Smooth muscle cell (in vitro differentiated cells): ENCODE measurements around the gene KIAA2012. TPM values are rescaled to one million over a fixed set of nuclear protein-coding genes. Genes with fewer than 3 reads are reported as not detected.

Experiments
- DNase-seq: peaks from one replicate; lab custom pipeline; 2025; ENCODE audit not compliant: unreplicated experiment; lab: John Stamatoyannopoulos, UW
- H2AFZ ChIP-seq: fragments of 200-600 bp; sonication (generic); 2 replicates; pipeline ENCODE4 v1.6.0; 2016; ENCODE audit warnings: antibody characterized with exemption, low read depth, mild to moderate bottlenecking
- H3F3A ChIP-seq: fragments of 200-600 bp; sonication (generic); 2 replicates; pipeline ENCODE4 v1.6.0; 2017; ENCODE audit warnings: antibody characterized with exemption, low read depth
- H3K27ac ChIP-seq: fragments of 200-600 bp; sonication (generic); 2 replicates; pipeline ENCODE4 v1.5.1; 2016; ENCODE audit warnings: low read depth, mild to moderate bottlenecking
- H3K27me3 ChIP-seq: fragments of 200-600 bp; sonication (generic); 2 replicates; pipeline ENCODE4 v1.6.1; 2016; ENCODE audit warnings: low read depth, mild to moderate bottlenecking
- H3K36me3 ChIP-seq: fragments of 200-600 bp; sonication (generic); 2 replicates; pipeline ENCODE4 v1.5.1; 2016; ENCODE audit warnings: low read depth
- H3K4me1 ChIP-seq: fragments of 200-600 bp; sonication (generic); 2 replicates; pipeline ENCODE4 v1.5.1; 2016; ENCODE audit warnings: low read depth
- H3K4me2 ChIP-seq: fragments of 200-600 bp; sonication (generic); 2 replicates; pipeline ENCODE4 v1.6.0; 2016; ENCODE audit warnings: mild to moderate bottlenecking
- H3K4me3 ChIP-seq: fragments of 200-600 bp; sonication (generic); 2 replicates; pipeline ENCODE4 v1.5.1; 2016; ENCODE audit warnings: mild to moderate bottlenecking
- H3K79me2 ChIP-seq: fragments of 200-600 bp; sonication (generic); 2 replicates; pipeline ENCODE4 v1.6.0; 2016; ENCODE audit warnings: low read depth, mild to moderate bottlenecking
- H3K9ac ChIP-seq: fragments of 200-600 bp; sonication (generic); 2 replicates; pipeline ENCODE4 v1.6.0; 2016; ENCODE audit warnings: low read depth
- H3K9me3 ChIP-seq: fragments of 200-600 bp; sonication (generic); replicated peaks from 2 replicates; pipeline ENCODE4 v1.5.1; 2016; ENCODE audit warnings: low read depth
- H4K20me1 ChIP-seq: fragments of 200-600 bp; sonication (generic); 2 replicates; pipeline ENCODE4 v1.6.0; 2016; ENCODE audit warnings: low read depth
- WGBS: methylation state at CpG from one replicate; pipeline ENCODE4 v1.1.7; 2016; ENCODE audit warnings: low lambda C conversion rate; 5-methylcytosine and 5-hydroxymethylcytosine counted together
- polyA plus RNA-seq: library from polyadenylated mRNA; unstranded; fragments of >200 nt; fragmentation: Nextera tagmentation; extraction: Ambion mirVana; gene quantifications from 2 replicates; pipeline ENCODE4 v1.2.1, GENCODE V29; 2016
- total RNA-seq: library from RNA; depleted of rRNA; stranded (reverse); fragments of >200 nt; gene quantifications from 2 replicates; pipeline ENCODE4 v1.2.3, GENCODE V29; 2014
- TF ChIP-seq, protein P1 (sequence below): fragments of 200-600 bp; sonication (generic); IDR thresholded peaks from 2 replicates; pipeline ENCODE4 v1.5.1; 2017; ENCODE audit warnings: borderline replicate concordance, mild to moderate bottlenecking, antibody characterized with exemption; ENCODE audit not compliant: insufficient read depth, poor library complexity, severe bottlenecking

KIAA2012 gene
- total and polyA plus RNA-seq, 2 experiments from 2014 or later = not detected

DNA sequence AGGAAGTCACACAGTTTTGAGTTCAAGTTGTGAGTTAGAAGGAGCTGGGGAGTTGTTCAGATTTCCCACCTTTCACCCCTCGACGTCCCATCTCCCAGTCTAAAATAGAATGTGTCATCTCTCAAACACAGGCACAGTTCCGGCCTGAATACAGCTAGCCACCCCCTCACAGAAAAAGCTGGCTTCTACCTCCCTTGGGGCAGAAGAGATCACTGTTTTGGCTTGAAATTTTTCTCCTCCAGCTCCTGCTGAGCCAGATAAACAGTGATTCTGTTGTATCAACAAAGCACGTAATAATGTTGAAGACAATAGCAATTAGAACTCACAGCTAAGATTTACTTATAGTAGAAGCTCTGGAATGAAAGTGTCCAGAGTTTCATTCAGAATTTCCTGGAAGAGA lies 74.7 kb downstream of the KIAA2012 start:
- Histone ChIP-seq H3K9ac (no peak overlapping the region), H2AFZ (no peak overlapping the region), H3K4me3 (no peak overlapping the region), H3K27me3 (no peaks in the 10 kb centered on the region), H3K27ac (no peak overlapping the region), H3K4me1 (peaks cover 41% of the 10 kb centered on the region), H3K4me2 (no peak overlapping the region), H3K79me2 (no peaks in the 10 kb centered on the region), H3K9me3 (no peaks in the 10 kb centered on the region), H4K20me1 (no peaks in the 10 kb centered on the region), H3K36me3 (no peaks in the 10 kb centered on the region), H3F3A (peaks cover 6% of the 10 kb centered on the region)
- TF ChIP-seq, protein P1, sequence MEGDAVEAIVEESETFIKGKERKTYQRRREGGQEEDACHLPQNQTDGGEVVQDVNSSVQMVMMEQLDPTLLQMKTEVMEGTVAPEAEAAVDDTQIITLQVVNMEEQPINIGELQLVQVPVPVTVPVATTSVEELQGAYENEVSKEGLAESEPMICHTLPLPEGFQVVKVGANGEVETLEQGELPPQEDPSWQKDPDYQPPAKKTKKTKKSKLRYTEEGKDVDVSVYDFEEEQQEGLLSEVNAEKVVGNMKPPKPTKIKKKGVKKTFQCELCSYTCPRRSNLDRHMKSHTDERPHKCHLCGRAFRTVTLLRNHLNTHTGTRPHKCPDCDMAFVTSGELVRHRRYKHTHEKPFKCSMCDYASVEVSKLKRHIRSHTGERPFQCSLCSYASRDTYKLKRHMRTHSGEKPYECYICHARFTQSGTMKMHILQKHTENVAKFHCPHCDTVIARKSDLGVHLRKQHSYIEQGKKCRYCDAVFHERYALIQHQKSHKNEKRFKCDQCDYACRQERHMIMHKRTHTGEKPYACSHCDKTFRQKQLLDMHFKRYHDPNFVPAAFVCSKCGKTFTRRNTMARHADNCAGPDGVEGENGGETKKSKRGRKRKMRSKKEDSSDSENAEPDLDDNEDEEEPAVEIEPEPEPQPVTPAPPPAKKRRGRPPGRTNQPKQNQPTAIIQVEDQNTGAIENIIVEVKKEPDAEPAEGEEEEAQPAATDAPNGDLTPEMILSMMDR = no peak
- WGBS = 27% methylated on average over 4 of the region's 4 CpGs
- no peak for DNase-seq

DNA sequence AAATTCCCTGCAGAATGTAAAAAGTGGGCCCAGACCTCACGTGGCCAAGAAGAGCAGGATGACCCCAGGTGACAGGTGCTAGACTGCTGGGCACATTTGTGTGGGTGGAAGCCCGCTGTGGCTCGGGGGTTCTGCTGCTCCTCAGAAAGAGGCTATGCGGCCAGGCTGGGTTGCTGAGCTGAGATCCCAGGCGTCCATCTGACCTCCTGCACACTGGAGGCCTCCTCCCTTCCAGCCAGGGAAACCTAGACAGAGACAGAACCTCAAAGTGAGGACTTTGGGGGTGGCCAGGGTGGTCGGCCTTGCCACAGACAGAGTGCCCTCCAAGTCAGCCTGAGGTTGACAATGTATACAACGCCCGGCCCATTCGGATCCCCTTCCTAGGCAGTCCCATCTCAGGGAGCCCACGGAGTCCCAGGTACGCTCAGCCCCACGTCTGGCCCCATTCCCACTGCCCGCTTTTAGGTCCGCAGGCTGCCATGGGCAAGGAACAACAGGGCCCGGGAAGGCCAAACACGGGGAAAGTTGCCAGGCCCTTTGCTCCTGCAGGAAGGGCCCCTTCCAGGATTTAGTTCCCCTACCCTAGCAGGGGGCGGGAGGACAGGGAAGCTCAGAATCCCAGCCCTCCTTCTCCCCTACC lies 75.6 kb downstream of the KIAA2012 start:
- no peaks in the 10 kb centered on the region for H4K20me1 ChIP-seq

DNA sequence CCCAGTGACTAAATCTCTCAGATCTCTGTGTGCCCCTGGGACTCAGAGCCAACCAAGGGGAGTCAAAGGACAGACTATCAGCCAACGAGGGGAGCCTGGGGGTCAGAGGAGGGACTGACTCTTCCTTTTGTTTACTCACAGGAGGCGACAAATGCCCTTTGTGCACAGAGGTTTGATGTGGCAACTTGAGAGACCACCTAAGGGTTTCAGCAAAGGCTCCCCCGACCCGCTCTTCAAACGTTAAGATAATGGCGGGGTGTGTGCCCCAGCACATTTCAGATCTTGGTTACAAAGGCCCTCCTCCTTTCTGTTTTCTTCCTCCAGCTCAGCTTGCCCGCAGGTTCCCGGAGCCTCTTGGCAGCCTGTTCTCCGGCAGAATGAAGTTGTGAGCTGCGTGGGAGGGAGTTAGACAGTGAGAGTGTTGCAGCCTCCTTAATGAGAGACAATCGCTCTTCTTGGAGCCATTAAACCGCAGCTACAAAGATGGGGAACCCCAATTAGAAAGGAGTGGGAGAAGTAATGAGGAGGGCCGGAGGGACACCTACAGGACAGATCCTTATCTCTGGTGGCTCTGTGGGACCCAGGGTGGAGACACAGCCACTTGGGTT lies 76.2 kb downstream of the KIAA2012 start:
- H3K27me3 ChIP-seq = no peaks in the 10 kb centered on the region
- peak overlapping the region; percentile 81 for H3K4me2 ChIP-seq
- no peaks in the 10 kb centered on the region for H3K79me2 ChIP-seq
- no peak overlapping the region for H3K9ac ChIP-seq
- no peak overlapping the region for H2AFZ ChIP-seq
- H3F3A ChIP-seq = peaks cover 6% of the 10 kb centered on the region
- no peaks in the 10 kb centered on the region for H3K36me3 ChIP-seq
- WGBS = 21% methylated on average over 13 of the region's 13 CpGs
- H3K4me3 ChIP-seq = no peak overlapping the region
- H3K4me1 ChIP-seq = peaks cover 43% of the 10 kb centered on the region
- TF ChIP-seq, protein P1 = no peak
- H3K27ac ChIP-seq = no peak overlapping the region
- no peak for DNase-seq
- H4K20me1 ChIP-seq = no peaks in the 10 kb centered on the region
- no peaks in the 10 kb centered on the region for H3K9me3 ChIP-seq

More for the DNA sequence above, 75.6 kb downstream of the KIAA2012 start:
- no peak overlapping the region for H3K4me3 ChIP-seq
- H3K4me2 ChIP-seq = peak overlapping the region; percentile 81
- DNase-seq = no peak
- H2AFZ ChIP-seq = no peak overlapping the region
- peaks cover 6% of the 10 kb centered on the region for H3F3A ChIP-seq
- H3K27ac ChIP-seq = no peak overlapping the region
- H3K27me3 ChIP-seq = no peaks in the 10 kb centered on the region
- no peaks in the 10 kb centered on the region for H3K79me2 ChIP-seq
- no peaks in the 10 kb centered on the region for H3K9me3 ChIP-seq
- peaks cover 42% of the 10 kb centered on the region for H3K4me1 ChIP-seq
- H3K36me3 ChIP-seq = no peaks in the 10 kb centered on the region
- H3K9ac ChIP-seq = no peak overlapping the region
- WGBS = 86% methylated on average over 17 of the region's 17 CpGs
- TF ChIP-seq, protein P1 = no peak
